ENCODE results near the gene GPBAR1. TPM values are rescaled to one million over a fixed set of nuclear protein-coding genes. Genes with fewer than 3 reads are reported as not detected.
A peak's percentile ranks its signal among the peaks of the same experiment; 100 is the strongest.

The GPBAR1 gene
- total and polyA plus RNA-seq, 3 donors from 2014 or later: 1.5 to 3.4 (median 1.8) TPM

DNA sequence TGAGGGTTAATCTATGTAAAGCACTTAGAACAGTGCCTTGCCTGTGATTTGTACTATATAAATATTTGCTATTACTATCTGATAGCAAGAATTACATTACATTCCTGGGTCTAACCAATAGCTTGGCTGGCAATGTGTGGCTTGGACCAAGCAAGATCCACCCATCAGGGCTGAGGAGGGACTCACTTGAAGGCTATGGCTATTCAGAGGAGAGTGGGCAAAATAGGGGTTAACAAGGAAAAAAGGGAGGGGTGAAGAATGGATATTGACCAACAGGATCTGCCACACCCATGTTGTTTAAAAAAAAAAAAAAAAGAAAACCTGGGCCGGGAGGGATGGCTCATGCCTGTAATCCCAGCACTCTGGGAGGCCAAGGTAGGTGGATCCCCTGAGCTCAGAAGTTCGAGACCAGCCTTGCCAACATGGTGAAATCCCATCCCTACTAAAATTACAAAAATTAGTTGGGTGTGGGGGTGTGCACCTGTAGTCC, 51.5 kb downstream of the GPBAR1 start:
- H3K27me3 ChIP-seq: no peaks in the 10 kb centered on the region

GRCh38 chr2:218313356-218313755, 52.5 kb downstream of the GPBAR1 start:
- intact Hi-C loops (cut with DNase I; ENCODE audit: low total_unique reads): no loop called here
- DNase-seq: no peak
- no peak overlapping the region for H3K27ac ChIP-seq
- TF ChIP-seq, protein P1, sequence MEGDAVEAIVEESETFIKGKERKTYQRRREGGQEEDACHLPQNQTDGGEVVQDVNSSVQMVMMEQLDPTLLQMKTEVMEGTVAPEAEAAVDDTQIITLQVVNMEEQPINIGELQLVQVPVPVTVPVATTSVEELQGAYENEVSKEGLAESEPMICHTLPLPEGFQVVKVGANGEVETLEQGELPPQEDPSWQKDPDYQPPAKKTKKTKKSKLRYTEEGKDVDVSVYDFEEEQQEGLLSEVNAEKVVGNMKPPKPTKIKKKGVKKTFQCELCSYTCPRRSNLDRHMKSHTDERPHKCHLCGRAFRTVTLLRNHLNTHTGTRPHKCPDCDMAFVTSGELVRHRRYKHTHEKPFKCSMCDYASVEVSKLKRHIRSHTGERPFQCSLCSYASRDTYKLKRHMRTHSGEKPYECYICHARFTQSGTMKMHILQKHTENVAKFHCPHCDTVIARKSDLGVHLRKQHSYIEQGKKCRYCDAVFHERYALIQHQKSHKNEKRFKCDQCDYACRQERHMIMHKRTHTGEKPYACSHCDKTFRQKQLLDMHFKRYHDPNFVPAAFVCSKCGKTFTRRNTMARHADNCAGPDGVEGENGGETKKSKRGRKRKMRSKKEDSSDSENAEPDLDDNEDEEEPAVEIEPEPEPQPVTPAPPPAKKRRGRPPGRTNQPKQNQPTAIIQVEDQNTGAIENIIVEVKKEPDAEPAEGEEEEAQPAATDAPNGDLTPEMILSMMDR (IDR thresholded peaks at IDR 0.05): no peak
- no peak for TF ChIP-seq POLR2A (IDR thresholded peaks at IDR 0.05)
- no peaks in the 10 kb centered on the region for H3K36me3 ChIP-seq (ENCODE audit: low read depth, missing control alignments)
- 42 to 67% methylated on average over 1 of the region's 1 CpG for whole genome bisulfite sequencing, 2 donors
- H3K4me1 ChIP-seq: peaks cover 12% of the 10 kb centered on the region
- H3K4me3 ChIP-seq: no peak overlapping the region
- H3K27me3 ChIP-seq: no peaks in the 10 kb centered on the region
- H3K9me3 ChIP-seq: no peaks in the 10 kb centered on the region

More for the DNA sequence above, 51.5 kb downstream of the GPBAR1 start:
- 75 to 76% methylated on average over 2 of the region's 2 CpGs for WGBS, 2 donors
- Histone ChIP-seq H3K4me1 (peaks cover 12% of the 10 kb centered on the region), H3K4me3 (no peak overlapping the region), H3K27ac (peak overlapping the region in 1 of 2 donors; percentile 44), H3K36me3 (ENCODE audit: low read depth, missing control alignments) (no peaks in the 10 kb centered on the region), H3K9me3 (no peaks in the 10 kb centered on the region)
- no peak for TF ChIP-seq POLR2A (IDR thresholded peaks at IDR 0.05)
- TF ChIP-seq, protein P1 (IDR thresholded peaks at IDR 0.05): no peak
- no peak for DNase-seq
- intact Hi-C loops (cut with DNase I; ENCODE audit: low total_unique reads): no loop called here

Small RNA genes within 50 kb of the gene (microRNA-seq; reads per million reads assigned to microRNA genes)
- 3.5 to 5.5 reads per million in 2 donors for gene MIR6513 (ENCODE audit: borderline number of aligned reads in 2 of 2, borderline replicate concordance in 1 of 2)

Other genes starting within 250 kb of the GPBAR1 start
- under 1 TPM; 0.37 to 0.39 TPM for gene RUFY4, start 191.8 kb upstream of the GPBAR1 start, total RNA-seq
- 0.17 TPM for gene RUFY4, start 191.8 kb upstream of the GPBAR1 start, polyA plus RNA-seq (ENCODE audit: insufficient read depth, low read depth, low replicate concordance)
- under 1 TPM in 1 of 2 donors, not detected in 1; 0.12 TPM for gene CXCR2, start 135.0 kb upstream of the GPBAR1 start, total RNA-seq
- 0.45 TPM for gene CXCR2, start 135.0 kb upstream of the GPBAR1 start, polyA plus RNA-seq (ENCODE audit: insufficient read depth, low read depth, low replicate concordance)
- under 1 TPM in 1 of 2 donors, not detected in 1; 0.16 TPM for gene CXCR1, start 94.1 kb upstream of the GPBAR1 start, total RNA-seq
- gene CXCR1, start 94.1 kb upstream of the GPBAR1 start, polyA plus RNA-seq (ENCODE audit: insufficient read depth, low read depth, low replicate concordance): 0.61 TPM
- 100 to 1,000 TPM; 255 to 271 TPM for gene ARPC2, start 43.8 kb upstream of the GPBAR1 start, total RNA-seq
- gene ARPC2, start 43.8 kb upstream of the GPBAR1 start, polyA plus RNA-seq (ENCODE audit: insufficient read depth, low read depth, low replicate concordance): 338 TPM
- gene AAMP, start 9.1 kb downstream of the GPBAR1 start, total RNA-seq: 100 to 1,000 TPM; 154 to 177 TPM
- gene AAMP, start 9.1 kb downstream of the GPBAR1 start, polyA plus RNA-seq (ENCODE audit: insufficient read depth, low read depth, low replicate concordance): 112 TPM
- 10 to 100 TPM; 79.3 to 84.2 TPM for gene PNKD, start 9.5 kb downstream of the GPBAR1 start, total RNA-seq
- 90.7 TPM for gene PNKD, start 9.5 kb downstream of the GPBAR1 start, polyA plus RNA-seq (ENCODE audit: insufficient read depth, low read depth, low replicate concordance)
- gene TMBIM1, start 31.5 kb downstream of the GPBAR1 start, total RNA-seq: 10 to 100 TPM; 59.9 to 81.0 TPM
- gene TMBIM1, start 31.5 kb downstream of the GPBAR1 start, polyA plus RNA-seq (ENCODE audit: insufficient read depth, low read depth, low replicate concordance): 77.6 TPM
- gene CATIP, start 95.8 kb downstream of the GPBAR1 start, total RNA-seq: 1 to 10 TPM; 2.0 to 5.7 TPM
- gene CATIP, start 95.8 kb downstream of the GPBAR1 start, polyA plus RNA-seq (ENCODE audit: insufficient read depth, low read depth, low replicate concordance): 19.6 TPM
- gene SLC11A1, start 121.3 kb downstream of the GPBAR1 start, total RNA-seq: 10 to 100 TPM; 12.7 to 32.3 TPM
- 2.8 TPM for gene SLC11A1, start 121.3 kb downstream of the GPBAR1 start, polyA plus RNA-seq (ENCODE audit: insufficient read depth, low read depth, low replicate concordance)
- gene CTDSP1, start 138.9 kb downstream of the GPBAR1 start, total RNA-seq: 10 to 100 TPM; 60.7 to 87.3 TPM
- gene CTDSP1, start 138.9 kb downstream of the GPBAR1 start, polyA plus RNA-seq (ENCODE audit: insufficient read depth, low read depth, low replicate concordance): 65.2 TPM
- gene VIL1, start 158.1 kb downstream of the GPBAR1 start, total RNA-seq: under 1 TPM; 0.50 to 0.71 TPM
- 1.6 TPM for gene VIL1, start 158.1 kb downstream of the GPBAR1 start, polyA plus RNA-seq (ENCODE audit: insufficient read depth, low read depth, low replicate concordance)

Data from testis (tissue), 3 donors.